HG02588 (cell line): ENCODE data around the gene NDST4.
A peak's percentile ranks its signal among the peaks of the same experiment; 100 is the strongest.

Experiments used
- ATAC-seq: cut with Tn5 transposase; IDR thresholded peaks from one replicate; pipeline ENCODE4 v1.9.1; 2021; ENCODE audit warnings: mild to moderate bottlenecking, moderate library complexity; ENCODE audit not compliant: unreplicated experiment

NDST4 gene

GRCh38 chr4:115113506-115114106 is at the start of gene NDST4:
Gene NDST4 (minus strand): TSS chr4:115113620. CDS start chr4:115077036, 36,584 bp downstream.
- no peak for ATAC-seq

- no peak for ATAC-seq
Observed at GRCh38 chr4:115159141-115159540, 45.7 kb upstream of the NDST4 start.

GRCh38 chr4:115158296-115158695 is 44.9 kb upstream of the NDST4 start:
- no peak for ATAC-seq

- no peak for ATAC-seq
Observed at GRCh38 chr4:115154826-115155225, 41.4 kb upstream of the NDST4 start.

- ATAC-seq = no peak
Observed at GRCh38 chr4:115152965-115153364, 39.5 kb upstream of the NDST4 start.

GRCh38 chr4:115152081-115152480 is 38.7 kb upstream of the NDST4 start:
- ATAC-seq = peak; percentile 77

- no peak for ATAC-seq
Observed at GRCh38 chr4:115149106-115149505, 35.7 kb upstream of the NDST4 start.

GRCh38 chr4:115145393-115146160 is 32.2 kb upstream of the NDST4 start:
- no peak for ATAC-seq

GRCh38 chr4:115128037-115128436 is 14.6 kb upstream of the NDST4 start:
- no peak for ATAC-seq

GRCh38 chr4:115126491-115126890 is 13.1 kb upstream of the NDST4 start:
- ATAC-seq = no peak

GRCh38 chr4:115121351-115122043 is 8.1 kb upstream of the NDST4 start:
- ATAC-seq = no peak

- no peak for ATAC-seq
Observed at GRCh38 chr4:115119804-115120352, 6.5 kb upstream of the NDST4 start.

GRCh38 chr4:115117651-115118050 is 4.2 kb upstream of the NDST4 start:
- ATAC-seq = no peak

GRCh38 chr4:115110191-115111181 is 2.9 kb downstream of the NDST4 start:
- no peak for ATAC-seq

GRCh38 chr4:115108850-115109249 is 4.6 kb downstream of the NDST4 start:
- ATAC-seq = no peak

- ATAC-seq = no peak
Observed at GRCh38 chr4:115107411-115107810, 6.0 kb downstream of the NDST4 start.

- ATAC-seq = no peak
Observed at GRCh38 chr4:115101675-115102074, 11.7 kb downstream of the NDST4 start.

GRCh38 chr4:115090483-115091075 is 22.8 kb downstream of the NDST4 start:
- peak; percentile 58 for ATAC-seq

GRCh38 chr4:115082633-115083032 is 30.8 kb downstream of the NDST4 start:
- ATAC-seq = no peak

- no peak for ATAC-seq
Observed at GRCh38 chr4:115076691-115077090, 36.7 kb downstream of the NDST4 start.
